Mammary epithelial cell (primary cell): ENCODE results near the gene BCORL1.

ENCODE experiments used
- CTCF ChIP-seq, 2 donors: IDR thresholded peaks in 1 of 2; conservative IDR thresholded peaks in 1 of 2; 2 replicates each; pipeline ENCODE4 v1.5.1; 2011 to 2012; ENCODE audit warnings: inconsistent platforms in 2 of 2, low read length in 2 of 2, mild to moderate bottlenecking in 2 of 2, control low read depth in 1 of 2, low read depth in 1 of 2; ENCODE audit not compliant: insufficient read depth in 1 of 2; ENCODE audit errors: extremely low read depth in 1 of 2
- EZH2 ChIP-seq: IDR thresholded peaks from 2 replicates; pipeline ENCODE4 v1.6.1; 2012; ENCODE audit warnings: low read length, inconsistent platforms, borderline replicate concordance

GRCh38 chrX:129932821-129933321, 49.6 kb upstream of the BCORL1 start:
- TF ChIP-seq CTCF (conservative IDR thresholded peaks at IDR 0.05 in 1 of 2, IDR thresholded peaks at IDR 0.05 in 1 of 2; ENCODE audit: extremely low read depth in 1 of 2, insufficient read depth in 1 of 2, low read depth in 1 of 2, low read length in 2 of 2) = no peak
- TF ChIP-seq EZH2 = no peak
